ENCODE data around the gene FAM136A.

The FAM136A gene

DNA sequence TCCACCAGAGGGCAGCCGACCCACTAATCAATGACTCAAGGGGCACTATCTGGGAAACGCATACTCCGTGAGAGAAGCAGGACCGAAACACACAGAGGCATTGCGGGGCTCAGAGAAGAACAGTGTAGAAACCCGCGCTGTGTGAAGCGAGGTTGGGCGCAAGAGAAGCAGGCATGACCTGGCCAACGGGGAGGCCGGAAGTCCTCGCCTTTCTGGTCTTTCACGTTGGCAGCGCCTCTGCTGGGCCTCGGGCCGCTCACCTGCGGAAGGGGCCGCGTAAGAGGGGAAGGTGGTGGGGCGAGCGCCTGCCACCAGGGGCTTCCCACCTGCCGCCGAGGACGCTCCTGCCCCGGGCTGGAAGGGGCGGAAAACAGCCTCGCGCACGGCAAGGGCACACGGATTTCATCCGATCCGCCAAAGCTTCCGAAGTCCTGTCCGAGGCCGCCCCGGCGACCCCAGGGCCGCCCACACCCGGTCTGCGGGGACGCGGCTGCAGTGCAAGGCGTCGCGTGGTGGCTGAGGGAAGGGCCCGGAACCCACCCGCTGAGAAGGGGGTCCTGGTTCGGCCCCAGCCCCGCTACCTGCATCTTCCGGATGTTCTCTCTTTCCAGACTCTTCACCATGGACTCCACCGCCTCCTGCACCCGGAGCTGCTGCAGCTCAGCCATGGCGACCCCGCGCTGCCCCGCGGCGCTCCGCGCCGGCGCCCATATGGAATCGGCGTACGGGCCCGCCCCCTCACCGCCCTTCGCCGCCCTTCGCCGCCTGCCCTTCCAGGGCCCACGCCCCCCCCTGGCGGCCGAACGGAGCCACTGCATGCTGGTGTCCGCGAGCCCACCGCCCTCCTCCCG, at the start of gene FAM136A:
FAM136A (minus strand) TSS at position 724 of the 851 bp plus-strand sequence; CDS start at position 668, 56 bp downstream.
- TF ChIP-seq CTCF (IDR thresholded peaks at IDR 0.05) (peak; percentile 95), ZFX (IDR thresholded peaks at IDR 0.05; ENCODE audit: borderline replicate concordance) (no peak)
- peak within 1 kb of the TSS; percentile 82 for H3K27ac ChIP-seq

DNA sequence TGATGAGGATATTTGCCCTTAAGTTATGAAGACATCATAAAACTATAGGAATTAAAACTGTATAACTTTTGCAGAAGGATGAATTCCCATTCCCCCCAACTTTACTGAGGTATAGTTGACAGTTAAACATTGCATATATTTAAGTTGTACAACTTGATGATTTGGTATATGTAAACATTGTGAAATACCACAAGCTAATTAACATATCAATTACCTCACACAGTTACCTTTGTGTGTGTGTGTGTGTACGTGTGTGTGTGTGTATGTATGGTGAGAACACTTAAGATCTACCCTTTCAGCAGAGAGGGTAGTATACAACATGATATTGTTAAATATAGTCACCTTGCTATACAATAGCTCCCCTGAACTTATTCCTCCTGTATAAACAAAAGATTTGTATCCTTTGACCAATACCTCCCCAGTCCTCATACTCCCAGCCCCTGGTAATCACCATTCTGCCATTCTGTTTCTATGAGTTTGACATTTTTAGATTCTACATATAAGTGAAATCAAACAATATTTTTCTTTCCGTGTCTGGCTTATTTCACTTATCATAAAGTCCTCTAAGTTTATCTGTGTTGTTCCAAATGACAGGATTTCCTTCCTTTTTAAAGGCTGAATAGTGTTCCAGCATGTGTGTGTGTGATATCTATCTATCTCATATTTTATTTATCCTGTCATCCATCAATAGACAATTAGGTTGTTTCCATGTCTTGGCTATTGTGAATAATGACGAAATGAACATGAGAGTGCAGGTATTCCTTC, 48.2 kb upstream of the FAM136A start:
- no peak overlapping the region for H3K27ac ChIP-seq
- TF ChIP-seq ZFX (IDR thresholded peaks at IDR 0.05; ENCODE audit: borderline replicate concordance) (no peak), CTCF (IDR thresholded peaks at IDR 0.05) (no peak)

DNA sequence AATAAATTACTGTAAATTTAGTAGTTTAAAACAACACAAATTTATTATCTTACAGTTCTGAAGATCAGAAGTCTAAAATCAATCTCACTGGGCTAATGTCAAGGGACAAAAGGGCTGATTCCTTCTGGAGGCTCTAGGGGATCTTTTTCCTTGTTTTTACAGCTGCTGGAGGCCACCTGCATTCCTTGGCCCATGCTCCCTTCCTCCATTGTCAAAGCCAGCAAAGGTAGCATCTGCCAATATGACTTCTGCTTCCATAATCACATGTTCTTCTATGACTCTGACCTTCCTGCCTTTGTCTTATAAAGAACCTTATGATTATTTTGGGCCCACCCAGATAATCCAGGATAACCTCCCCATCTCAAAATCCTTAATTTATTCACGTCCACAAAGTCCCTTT, 46.0 kb upstream of the FAM136A start:
- TF ChIP-seq ZFX (IDR thresholded peaks at IDR 0.05; ENCODE audit: borderline replicate concordance) (no peak), CTCF (IDR thresholded peaks at IDR 0.05) (no peak)

DNA sequence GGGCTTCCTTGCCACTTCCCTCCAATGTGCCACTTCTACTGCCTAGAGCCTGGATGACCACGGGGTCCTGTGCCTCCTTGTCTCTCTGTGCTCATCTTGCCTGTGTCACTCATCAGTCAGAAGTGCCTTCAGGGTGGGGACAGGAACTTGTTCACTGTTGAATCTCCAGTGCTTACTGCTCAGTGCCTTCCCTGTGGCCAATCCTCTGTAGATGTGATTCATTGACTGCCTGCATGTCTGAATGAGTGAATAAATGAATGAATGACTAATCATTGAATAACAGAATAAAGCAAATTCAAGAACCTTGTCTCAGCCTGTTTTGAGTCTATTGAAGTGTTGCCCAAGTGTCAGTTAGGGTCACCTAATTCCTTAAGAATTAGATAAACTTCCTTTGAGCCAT, 42.3 kb upstream of the FAM136A start:
- TF ChIP-seq CTCF (IDR thresholded peaks at IDR 0.05), result no peak
- TF ChIP-seq ZFX (IDR thresholded peaks at IDR 0.05; ENCODE audit: borderline replicate concordance), result no peak
- H3K27ac ChIP-seq, result no peak overlapping the region

More for the DNA sequence above, 46.0 kb upstream of the FAM136A start:
- H3K27ac ChIP-seq, result no peak overlapping the region

DNA sequence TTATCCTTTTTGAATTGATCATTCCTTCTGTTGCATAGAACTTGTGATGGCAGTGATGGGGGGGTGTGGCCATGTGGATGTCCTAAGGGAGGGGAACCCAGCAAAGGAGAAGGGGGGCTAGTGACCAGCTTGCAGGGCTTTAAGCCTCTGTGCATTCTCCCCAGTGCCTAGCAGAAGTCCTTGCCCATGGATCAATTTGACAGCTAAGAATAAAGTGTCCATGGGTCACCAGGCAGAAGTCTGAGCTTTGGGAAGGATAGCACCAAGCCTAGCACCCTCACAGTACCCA, 39.6 kb upstream of the FAM136A start:
- no peak overlapping the region for H3K27ac ChIP-seq
- peak; percentile 61 for TF ChIP-seq CTCF (IDR thresholded peaks at IDR 0.05)
- no peak for TF ChIP-seq ZFX (IDR thresholded peaks at IDR 0.05; ENCODE audit: borderline replicate concordance)

DNA sequence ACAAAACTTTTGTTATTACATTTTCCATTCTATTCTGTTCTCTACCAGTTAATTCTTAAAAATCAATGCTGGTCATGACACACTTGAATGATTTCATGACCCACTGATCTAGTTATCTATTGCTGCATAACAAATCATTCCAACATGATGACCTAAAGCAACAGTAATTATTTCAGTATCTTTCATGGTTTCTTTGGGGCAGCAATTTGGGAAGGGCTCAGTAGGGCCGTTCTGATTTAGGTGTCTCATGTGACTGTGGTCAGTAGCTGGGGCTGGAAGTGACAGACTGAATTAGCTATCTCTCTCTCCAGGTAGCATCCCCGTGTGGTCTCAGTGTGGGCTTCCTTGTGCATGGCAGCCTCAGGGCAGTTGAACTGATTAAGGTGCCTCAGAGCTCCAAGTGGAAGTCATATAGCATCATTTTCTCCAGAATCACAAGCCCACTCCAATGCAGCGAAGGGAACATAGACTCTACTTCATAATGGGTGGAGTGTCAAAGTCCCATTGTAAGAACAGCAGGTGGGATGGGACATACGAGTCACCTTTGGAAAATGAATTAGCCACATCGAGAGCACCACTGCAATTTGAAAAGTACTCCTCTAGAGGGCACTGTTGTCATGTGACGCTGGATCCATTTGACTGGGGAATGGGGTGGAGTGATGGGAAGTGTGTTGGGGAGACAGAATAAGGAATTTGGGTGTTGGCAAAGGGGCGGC, 39.1 kb upstream of the FAM136A start:
- no peak overlapping the region for H3K27ac ChIP-seq
- TF ChIP-seq CTCF (IDR thresholded peaks at IDR 0.05), result peak; percentile 89
- TF ChIP-seq ZFX (IDR thresholded peaks at IDR 0.05; ENCODE audit: borderline replicate concordance), result no peak

All from 22Rv1 (cell line).